SK-N-MC (cell line): ENCODE data around the gene RDH5.

ENCODE experiments used
- DNase-seq: peaks from one replicate; pipeline ENCODE4 v3.0.0-alpha.2; 2011; ENCODE audit warnings: low read depth, low spot score
- H3K27ac ChIP-seq: fragments of 200-600 bp; sonication (generic); 2 replicates; pipeline ENCODE4 v1.5.1; 2016; ENCODE audit warnings: mixed run types
- H3K36me3 ChIP-seq: fragments of 200-600 bp; sonication (generic); 2 replicates; pipeline ENCODE4 v1.6.1; 2017; ENCODE audit warnings: antibody characterized with exemption, low read length, mixed read lengths; ENCODE audit not compliant: insufficient read depth
- H3K4me3 ChIP-seq: fragments of 200-600 bp; sonication (generic); 2 replicates; pipeline ENCODE4 v1.5.1; 2016
- H3K9ac ChIP-seq: fragments of 200-600 bp; sonication (generic); 2 replicates; pipeline ENCODE4 v1.8.0; 2017; ENCODE audit warnings: mixed run types, mixed read lengths; ENCODE audit not compliant: insufficient read length
- H3K9me3 ChIP-seq: fragments of 200-600 bp; sonication (generic); 2 replicates; pipeline ENCODE4 v1.6.1; 2017; ENCODE audit warnings: low read depth, mild to moderate bottlenecking, antibody characterized with exemption, low read length, moderate library complexity, mixed read lengths
- EZH2 ChIP-seq: fragments of 200-600 bp; sonication (generic); IDR thresholded peaks from one replicate; pipeline ENCODE4 v1.6.1; 2017; ENCODE audit warnings: antibody characterized with exemption
- FOXP2 ChIP-seq: optimal IDR thresholded peaks from 2 replicates; pipeline ENCODE3; 2011; ENCODE audit warnings: mild to moderate bottlenecking, moderate library complexity; ENCODE audit not compliant: insufficient read depth; ENCODE audit errors: extremely low read length, control extremely low read depth
- POLR2AphosphoS5 ChIP-seq: IDR thresholded peaks from 2 replicates; pipeline ENCODE4 v1.6.1; 2012; ENCODE audit warnings: mild to moderate bottlenecking, low read depth, low read length, borderline replicate concordance

Gene RDH5

GRCh38 chr12:55742719-55743405, 22.7 kb downstream of the RDH5 start, which contains the start of gene GDF11:
Gene GDF11 (plus strand): TSS chr12:55743122. CDS start chr12:55743317, 195 bp downstream.
- TF ChIP-seq EZH2 = no peak
- peak; percentile 88 for TF ChIP-seq POLR2AphosphoS5
- Histone ChIP-seq H3K4me3 (peak within 1 kb of the TSS; percentile 97), H3K36me3 (0 out of 2 replicates have a peak, but pooled peaks cover 3% of the 10 kb centered on the region), H3K9me3 (no peaks in the 10 kb centered on the region), H3K27ac (peak within 1 kb of the TSS; percentile 61; the same call in 1 of the 2 replicates), H3K9ac (peak within 1 kb of the TSS; percentile 43)
- DNase-seq = no peak

- no peak for TF ChIP-seq POLR2AphosphoS5
- TF ChIP-seq EZH2 = no peak
- TF ChIP-seq FOXP2 = no peak
- Histone ChIP-seq H3K9me3 (no peaks in the 10 kb centered on the region), H3K36me3 (peaks cover 9% of the 10 kb centered on the region; the same call in 1 of the 2 replicates), H3K27ac (no peak overlapping the region), H3K4me3 (peak overlapping the region; percentile 97), H3K9ac (peak overlapping the region; percentile 38)
- DNase-seq = no peak
Measured at GRCh38 chr12:55743406-55744339, 23.5 kb downstream of the RDH5 start.

GRCh38 chr12:55744340-55745030, 24.3 kb downstream of the RDH5 start:
- Histone ChIP-seq H3K27ac (peak overlapping the region; percentile 76), H3K4me3 (peak overlapping the region; percentile 97), H3K9ac (peak overlapping the region; percentile 38), H3K36me3 (peaks cover 16% of the 10 kb centered on the region; the same call in 1 of the 2 replicates), H3K9me3 (no peaks in the 10 kb centered on the region)
- DNase-seq = no peak
- TF ChIP-seq POLR2AphosphoS5 = peak; percentile 6; the same call in 1 of the 2 replicates
- TF ChIP-seq FOXP2 = no peak

- Histone ChIP-seq H3K27ac (peak overlapping the region; percentile 76), H3K36me3 (peaks cover 26% of the 10 kb centered on the region; the same call in 1 of the 2 replicates), H3K9ac (peak overlapping the region; percentile 38), H3K9me3 (no peaks in the 10 kb centered on the region), H3K4me3 (peak overlapping the region; percentile 97)
- DNase-seq = peak; percentile 83
- TF ChIP-seq POLR2AphosphoS5 = no peak
- no peak for TF ChIP-seq EZH2
- no peak for TF ChIP-seq FOXP2
Measured at GRCh38 chr12:55745361-55746173, 25.4 kb downstream of the RDH5 start.

GRCh38 chr12:55746174-55746912, 26.1 kb downstream of the RDH5 start:
- H3K36me3 ChIP-seq = peaks cover 33% of the 10 kb centered on the region
- peak overlapping the region; percentile 97 for H3K4me3 ChIP-seq

GRCh38 chr12:55746913-55747231, 26.7 kb downstream of the RDH5 start:
- peak overlapping the region; percentile 39; the same call in 1 of the 2 replicates for H3K27ac ChIP-seq

More at GRCh38 chr12:55746174-55746912, 26.1 kb downstream of the RDH5 start:
- no peak for DNase-seq
- Histone ChIP-seq H3K27ac (peak overlapping the region; percentile 39; the same call in 1 of the 2 replicates), H3K9ac (no peak overlapping the region), H3K9me3 (no peaks in the 10 kb centered on the region)
- TF ChIP-seq POLR2AphosphoS5 (no peak), FOXP2 (no peak), EZH2 (no peak)

GRCh38 chr12:55748230-55748993, 28.2 kb downstream of the RDH5 start:
- TF ChIP-seq EZH2 (no peak), FOXP2 (no peak), POLR2AphosphoS5 (no peak)
- Histone ChIP-seq H3K9ac (no peak overlapping the region), H3K36me3 (peaks cover 54% of the 10 kb centered on the region), H3K9me3 (no peaks in the 10 kb centered on the region), H3K4me3 (no peak overlapping the region), H3K27ac (no peak overlapping the region)
- DNase-seq = no peak

More at GRCh38 chr12:55746913-55747231, 26.7 kb downstream of the RDH5 start:
- no peak for DNase-seq
- Histone ChIP-seq H3K9me3 (no peaks in the 10 kb centered on the region), H3K4me3 (no peak overlapping the region), H3K9ac (no peak overlapping the region), H3K36me3 (peaks cover 38% of the 10 kb centered on the region)
- TF ChIP-seq EZH2 (no peak), POLR2AphosphoS5 (no peak), FOXP2 (no peak)
